OCI-LY3 (cell line): ENCODE data around the gene ADCY9.

ENCODE experiments used
- H2AFZ ChIP-seq: fragments of 200-600, 300-600 bp; shearing (Covaris generic); 2 replicates; pipeline ENCODE4 v1.6.0; 2014; ENCODE audit warnings: antibody characterized with exemption, low read depth, low read length
- H3K27ac ChIP-seq: fragments of 200-600, 300-600 bp; sonication (generic); 2 replicates; pipeline ENCODE4 v1.5.1; 2014; ENCODE audit warnings: mild to moderate bottlenecking, low read length, moderate library complexity, mixed read lengths
- H3K27me3 ChIP-seq: fragments of 200-600, 300-600 bp; sonication (generic); 2 replicates; pipeline ENCODE4 v1.6.1; 2014; ENCODE audit warnings: low read depth, low read length, mixed read lengths
- H3K36me3 ChIP-seq: fragments of 200-600, 300-600 bp; sonication (generic); replicated peaks from 2 replicates; pipeline ENCODE3; 2014; ENCODE audit warnings: low read depth, low read length, mixed read lengths
- H3K4me1 ChIP-seq: fragments of 300-600, 200-600 bp; sonication (generic); 2 replicates; pipeline ENCODE4 v1.6.1; 2014; ENCODE audit warnings: low read length, mixed read lengths
- H3K4me2 ChIP-seq: fragments of 200-600, 300-600 bp; sonication (generic); 2 replicates; pipeline ENCODE4 v1.6.1; 2014; ENCODE audit warnings: low read length, mixed read lengths
- H3K4me3 ChIP-seq: fragments of 300-600, 200-600 bp; sonication (generic); 2 replicates; pipeline ENCODE4 v1.5.1; 2014; ENCODE audit warnings: antibody characterized with exemption, mild to moderate bottlenecking, low read length, moderate library complexity
- H3K79me2 ChIP-seq: fragments of 300-600, 200-600 bp; shearing (Covaris generic); 2 replicates; pipeline ENCODE4 v1.6.1; 2014; ENCODE audit warnings: mild to moderate bottlenecking, low read length, mixed read lengths
- H3K9ac ChIP-seq: fragments of 300-600, 200-600 bp; shearing (Covaris generic); 2 replicates; pipeline ENCODE4 v1.6.0; 2014; ENCODE audit warnings: mild to moderate bottlenecking, low read length, moderate library complexity
- H3K9me3 ChIP-seq: fragments of 200-600, 300-600 bp; shearing (Covaris generic); 2 replicates; pipeline ENCODE4 v1.6.1; 2014; ENCODE audit warnings: low read length, mixed read lengths; ENCODE audit not compliant: insufficient read depth
- H4K20me1 ChIP-seq: fragments of 200-600, 300-600 bp; sonication (generic); 2 replicates; pipeline ENCODE4 v1.6.1; 2016; ENCODE audit warnings: low read length, mixed read lengths; ENCODE audit not compliant: insufficient read depth
- EZH2phosphoT487 ChIP-seq: fragments of 200-600 bp; shearing (Covaris generic); IDR thresholded peaks from 2 replicates; pipeline ENCODE4 v1.6.1; 2018; ENCODE audit warnings: antibody characterized with exemption, mixed run types, low read depth
- TF ChIP-seq, protein P1 (sequence below): fragments of 200-600, 300-600 bp; sonication (generic); IDR thresholded peaks from 2 replicates; pipeline ENCODE4 v1.5.1; 2014; ENCODE audit warnings: antibody characterized with exemption, low read length, low read depth

Gene ADCY9

DNA sequence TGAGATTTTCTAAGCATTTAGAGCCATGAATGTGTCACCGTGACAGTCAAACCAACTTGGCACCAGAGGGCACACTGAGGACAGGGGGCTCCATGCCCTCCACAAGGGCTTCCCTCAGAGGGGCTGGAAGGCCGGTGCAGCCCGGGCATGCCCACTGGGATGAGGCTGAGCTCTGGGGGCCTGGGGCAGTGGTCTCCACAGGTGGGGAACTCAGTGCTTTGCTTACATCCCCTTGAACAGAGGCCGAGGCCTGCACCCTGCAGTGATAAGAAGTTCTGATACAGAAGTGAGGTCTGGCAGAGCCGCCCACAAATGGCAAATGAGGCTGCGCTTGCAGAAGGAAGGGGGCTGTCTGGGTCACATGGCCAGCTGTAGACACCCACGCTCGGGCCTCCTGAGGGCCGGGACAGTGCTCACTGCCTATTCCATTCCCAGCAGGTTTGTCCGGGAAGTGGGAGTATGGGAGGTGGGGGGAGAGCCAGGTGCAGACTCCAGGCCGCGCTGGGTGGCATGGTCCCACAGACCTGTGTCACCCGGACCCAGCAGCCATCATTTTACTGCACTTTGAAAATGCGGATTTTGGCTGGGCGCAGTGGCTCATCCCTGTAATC, 118.9 kb downstream of the ADCY9 start:
- no peak for TF ChIP-seq EZH2phosphoT487
- TF ChIP-seq, protein P1, sequence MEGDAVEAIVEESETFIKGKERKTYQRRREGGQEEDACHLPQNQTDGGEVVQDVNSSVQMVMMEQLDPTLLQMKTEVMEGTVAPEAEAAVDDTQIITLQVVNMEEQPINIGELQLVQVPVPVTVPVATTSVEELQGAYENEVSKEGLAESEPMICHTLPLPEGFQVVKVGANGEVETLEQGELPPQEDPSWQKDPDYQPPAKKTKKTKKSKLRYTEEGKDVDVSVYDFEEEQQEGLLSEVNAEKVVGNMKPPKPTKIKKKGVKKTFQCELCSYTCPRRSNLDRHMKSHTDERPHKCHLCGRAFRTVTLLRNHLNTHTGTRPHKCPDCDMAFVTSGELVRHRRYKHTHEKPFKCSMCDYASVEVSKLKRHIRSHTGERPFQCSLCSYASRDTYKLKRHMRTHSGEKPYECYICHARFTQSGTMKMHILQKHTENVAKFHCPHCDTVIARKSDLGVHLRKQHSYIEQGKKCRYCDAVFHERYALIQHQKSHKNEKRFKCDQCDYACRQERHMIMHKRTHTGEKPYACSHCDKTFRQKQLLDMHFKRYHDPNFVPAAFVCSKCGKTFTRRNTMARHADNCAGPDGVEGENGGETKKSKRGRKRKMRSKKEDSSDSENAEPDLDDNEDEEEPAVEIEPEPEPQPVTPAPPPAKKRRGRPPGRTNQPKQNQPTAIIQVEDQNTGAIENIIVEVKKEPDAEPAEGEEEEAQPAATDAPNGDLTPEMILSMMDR, result no peak
- H3K27me3 ChIP-seq, result no peaks in the 10 kb centered on the region
- H3K4me2 ChIP-seq, result no peak overlapping the region
- no peaks in the 10 kb centered on the region for H4K20me1 ChIP-seq
- H3K79me2 ChIP-seq, result no peaks in the 10 kb centered on the region
- no peaks in the 10 kb centered on the region for H3K9me3 ChIP-seq
- H3K4me3 ChIP-seq, result no peak overlapping the region
- H3K4me1 ChIP-seq, result no peaks in the 10 kb centered on the region
- no peaks in the 10 kb centered on the region for H3K36me3 ChIP-seq
- H3K9ac ChIP-seq, result no peak overlapping the region
- H3K27ac ChIP-seq, result no peak overlapping the region
- no peak overlapping the region for H2AFZ ChIP-seq

DNA sequence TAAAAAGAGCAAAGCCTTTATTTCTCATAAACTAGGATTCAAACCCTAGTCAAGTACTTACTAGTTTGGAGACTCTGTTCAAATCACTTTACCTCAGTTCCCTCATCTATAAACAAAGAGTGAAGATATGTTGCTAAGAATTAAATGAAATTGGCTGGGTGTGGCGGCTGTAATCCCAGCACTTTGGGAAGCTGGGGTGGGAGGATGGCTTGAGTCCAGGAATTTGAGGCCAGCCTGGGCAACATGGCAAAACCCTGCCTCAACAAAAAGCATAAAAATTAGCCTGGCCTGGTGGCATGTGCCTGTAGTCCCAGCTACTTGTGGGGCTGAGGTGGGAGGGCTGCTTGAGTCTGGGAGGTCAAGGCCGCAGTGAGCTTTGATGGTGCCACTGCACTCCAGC, 121.2 kb downstream of the ADCY9 start:
- Histone ChIP-seq H3K36me3 (no peaks in the 10 kb centered on the region), H2AFZ (no peak overlapping the region), H3K79me2 (no peaks in the 10 kb centered on the region), H3K4me3 (no peak overlapping the region), H3K4me1 (no peaks in the 10 kb centered on the region), H3K9ac (no peak overlapping the region), H3K27me3 (no peaks in the 10 kb centered on the region), H3K27ac (no peak overlapping the region), H4K20me1 (no peaks in the 10 kb centered on the region), H3K9me3 (no peaks in the 10 kb centered on the region), H3K4me2 (no peak overlapping the region)
- TF ChIP-seq EZH2phosphoT487, result no peak
- TF ChIP-seq, protein P1, result no peak

DNA sequence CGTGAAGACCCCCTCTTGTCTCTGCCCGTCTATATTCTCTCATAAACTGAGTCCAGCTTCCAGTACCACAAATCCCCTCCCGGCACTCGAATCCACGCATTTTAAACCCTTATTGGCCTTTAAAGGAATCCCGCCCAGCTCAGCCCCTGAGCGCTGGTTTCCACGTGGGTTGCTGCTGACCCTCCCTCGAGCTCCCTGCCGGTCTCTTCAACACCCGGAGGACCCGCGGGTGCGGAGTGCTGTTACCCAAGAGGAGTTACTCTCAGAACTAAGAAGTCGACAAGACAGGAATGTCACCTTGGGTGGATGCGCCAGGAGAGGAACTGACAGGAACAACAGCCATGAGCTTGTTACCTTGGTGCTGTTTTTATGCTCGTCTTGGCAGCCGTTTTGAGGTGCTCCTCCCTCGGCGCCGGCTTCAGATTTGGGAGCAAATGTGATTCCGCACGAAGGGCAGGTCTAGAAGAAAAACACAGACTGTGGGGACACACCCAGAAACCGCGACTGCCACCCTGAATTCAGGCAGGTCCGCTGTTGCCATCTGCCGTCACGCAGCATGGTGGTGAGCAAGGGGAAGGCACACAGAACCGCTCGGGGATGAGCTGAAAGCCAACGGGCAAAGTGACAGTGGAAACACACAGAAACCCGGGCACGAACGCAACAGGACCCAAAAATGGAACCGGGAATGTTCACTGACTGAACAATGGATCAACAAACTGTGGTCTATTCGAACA, 123.0 kb downstream of the ADCY9 start:
- H3K4me3 ChIP-seq, result no peak overlapping the region
- TF ChIP-seq, protein P1, result no peak
- no peak for TF ChIP-seq EZH2phosphoT487
- no peaks in the 10 kb centered on the region for H3K4me1 ChIP-seq
- no peaks in the 10 kb centered on the region for H3K9me3 ChIP-seq
- no peaks in the 10 kb centered on the region for H3K27me3 ChIP-seq
- H4K20me1 ChIP-seq, result no peaks in the 10 kb centered on the region
- no peak overlapping the region for H2AFZ ChIP-seq
- H3K36me3 ChIP-seq, result no peaks in the 10 kb centered on the region
- H3K9ac ChIP-seq, result no peak overlapping the region
- no peak overlapping the region for H3K4me2 ChIP-seq
- no peak overlapping the region for H3K27ac ChIP-seq
- H3K79me2 ChIP-seq, result no peaks in the 10 kb centered on the region

DNA sequence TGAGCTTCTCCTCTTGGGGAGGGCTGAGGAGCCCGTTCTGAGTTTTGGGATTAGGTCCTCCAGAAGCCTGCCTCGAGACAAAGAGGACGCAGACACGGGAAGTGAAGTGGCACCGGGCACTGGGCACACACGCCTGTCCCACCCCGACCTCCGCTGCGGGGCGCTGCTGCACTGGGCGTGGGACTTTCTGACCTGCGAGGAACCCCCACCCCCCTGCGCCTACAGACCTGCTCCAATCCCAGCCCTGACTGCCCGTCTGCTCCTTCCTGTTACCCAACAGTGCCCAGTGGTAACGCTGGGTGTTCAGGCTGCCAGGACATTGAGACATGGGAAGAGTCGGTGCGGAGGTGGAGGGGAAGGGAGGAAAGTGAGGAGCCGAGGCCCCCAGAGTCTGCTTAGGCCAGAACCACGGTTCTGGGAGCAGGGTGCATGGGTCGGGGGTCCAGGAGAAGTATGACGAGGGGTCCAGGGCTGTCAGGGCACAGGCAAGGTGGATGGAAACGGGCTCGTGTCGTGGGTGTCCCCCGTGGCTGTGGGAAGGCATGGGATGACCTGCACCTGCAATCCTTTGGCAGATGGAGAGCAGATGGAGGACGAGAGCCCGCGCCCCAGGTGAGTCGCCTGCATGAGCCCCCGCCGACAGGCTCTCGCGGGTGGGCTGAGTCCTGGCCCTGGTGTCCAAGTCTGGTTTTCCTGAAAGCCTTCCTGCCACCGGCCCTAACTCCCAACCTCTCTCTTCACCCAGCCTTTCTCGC, 123.8 kb downstream of the ADCY9 start:
- H3K36me3 ChIP-seq, result no peaks in the 10 kb centered on the region
- H3K9me3 ChIP-seq, result no peaks in the 10 kb centered on the region
- H3K4me3 ChIP-seq, result no peak overlapping the region
- H3K9ac ChIP-seq, result no peak overlapping the region
- no peak for TF ChIP-seq EZH2phosphoT487
- TF ChIP-seq, protein P1, result no peak
- H2AFZ ChIP-seq, result no peak overlapping the region
- H3K4me2 ChIP-seq, result no peak overlapping the region
- no peak overlapping the region for H3K27ac ChIP-seq
- H3K27me3 ChIP-seq, result no peaks in the 10 kb centered on the region
- no peaks in the 10 kb centered on the region for H3K4me1 ChIP-seq
- no peaks in the 10 kb centered on the region for H4K20me1 ChIP-seq
- H3K79me2 ChIP-seq, result no peaks in the 10 kb centered on the region
